Measurements from ENCODE around the gene RASA3. TPM values are rescaled to one million over a fixed set of nuclear protein-coding genes. Genes with fewer than 3 reads are reported as not detected.

RASA3 gene
- total and polyA plus RNA-seq, 2 of the 8 experiments (the other 6 are each of a cell fraction or from before 2014, with no cell fraction given), result 7.5 to 21.9 TPM

DNA sequence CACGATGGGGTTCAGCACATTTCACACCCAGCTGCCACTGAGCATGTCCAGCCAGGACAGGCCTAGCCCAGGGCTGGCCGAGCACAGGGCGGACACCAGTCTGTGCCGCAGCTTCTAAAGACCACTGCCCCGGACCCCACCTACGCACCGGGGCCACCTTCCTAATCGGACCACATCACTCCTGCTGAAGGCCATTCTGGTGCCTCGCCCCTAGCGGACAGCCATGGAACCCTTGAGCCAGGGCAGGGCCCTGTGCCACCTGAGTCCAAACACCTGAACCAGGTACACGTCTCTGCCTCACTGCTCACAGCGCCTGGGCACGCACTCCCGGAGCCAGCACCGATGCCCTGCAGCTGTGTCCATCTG lies 150.1 kb downstream of the RASA3 start (continued):
- TF ChIP-seq, protein P1, sequence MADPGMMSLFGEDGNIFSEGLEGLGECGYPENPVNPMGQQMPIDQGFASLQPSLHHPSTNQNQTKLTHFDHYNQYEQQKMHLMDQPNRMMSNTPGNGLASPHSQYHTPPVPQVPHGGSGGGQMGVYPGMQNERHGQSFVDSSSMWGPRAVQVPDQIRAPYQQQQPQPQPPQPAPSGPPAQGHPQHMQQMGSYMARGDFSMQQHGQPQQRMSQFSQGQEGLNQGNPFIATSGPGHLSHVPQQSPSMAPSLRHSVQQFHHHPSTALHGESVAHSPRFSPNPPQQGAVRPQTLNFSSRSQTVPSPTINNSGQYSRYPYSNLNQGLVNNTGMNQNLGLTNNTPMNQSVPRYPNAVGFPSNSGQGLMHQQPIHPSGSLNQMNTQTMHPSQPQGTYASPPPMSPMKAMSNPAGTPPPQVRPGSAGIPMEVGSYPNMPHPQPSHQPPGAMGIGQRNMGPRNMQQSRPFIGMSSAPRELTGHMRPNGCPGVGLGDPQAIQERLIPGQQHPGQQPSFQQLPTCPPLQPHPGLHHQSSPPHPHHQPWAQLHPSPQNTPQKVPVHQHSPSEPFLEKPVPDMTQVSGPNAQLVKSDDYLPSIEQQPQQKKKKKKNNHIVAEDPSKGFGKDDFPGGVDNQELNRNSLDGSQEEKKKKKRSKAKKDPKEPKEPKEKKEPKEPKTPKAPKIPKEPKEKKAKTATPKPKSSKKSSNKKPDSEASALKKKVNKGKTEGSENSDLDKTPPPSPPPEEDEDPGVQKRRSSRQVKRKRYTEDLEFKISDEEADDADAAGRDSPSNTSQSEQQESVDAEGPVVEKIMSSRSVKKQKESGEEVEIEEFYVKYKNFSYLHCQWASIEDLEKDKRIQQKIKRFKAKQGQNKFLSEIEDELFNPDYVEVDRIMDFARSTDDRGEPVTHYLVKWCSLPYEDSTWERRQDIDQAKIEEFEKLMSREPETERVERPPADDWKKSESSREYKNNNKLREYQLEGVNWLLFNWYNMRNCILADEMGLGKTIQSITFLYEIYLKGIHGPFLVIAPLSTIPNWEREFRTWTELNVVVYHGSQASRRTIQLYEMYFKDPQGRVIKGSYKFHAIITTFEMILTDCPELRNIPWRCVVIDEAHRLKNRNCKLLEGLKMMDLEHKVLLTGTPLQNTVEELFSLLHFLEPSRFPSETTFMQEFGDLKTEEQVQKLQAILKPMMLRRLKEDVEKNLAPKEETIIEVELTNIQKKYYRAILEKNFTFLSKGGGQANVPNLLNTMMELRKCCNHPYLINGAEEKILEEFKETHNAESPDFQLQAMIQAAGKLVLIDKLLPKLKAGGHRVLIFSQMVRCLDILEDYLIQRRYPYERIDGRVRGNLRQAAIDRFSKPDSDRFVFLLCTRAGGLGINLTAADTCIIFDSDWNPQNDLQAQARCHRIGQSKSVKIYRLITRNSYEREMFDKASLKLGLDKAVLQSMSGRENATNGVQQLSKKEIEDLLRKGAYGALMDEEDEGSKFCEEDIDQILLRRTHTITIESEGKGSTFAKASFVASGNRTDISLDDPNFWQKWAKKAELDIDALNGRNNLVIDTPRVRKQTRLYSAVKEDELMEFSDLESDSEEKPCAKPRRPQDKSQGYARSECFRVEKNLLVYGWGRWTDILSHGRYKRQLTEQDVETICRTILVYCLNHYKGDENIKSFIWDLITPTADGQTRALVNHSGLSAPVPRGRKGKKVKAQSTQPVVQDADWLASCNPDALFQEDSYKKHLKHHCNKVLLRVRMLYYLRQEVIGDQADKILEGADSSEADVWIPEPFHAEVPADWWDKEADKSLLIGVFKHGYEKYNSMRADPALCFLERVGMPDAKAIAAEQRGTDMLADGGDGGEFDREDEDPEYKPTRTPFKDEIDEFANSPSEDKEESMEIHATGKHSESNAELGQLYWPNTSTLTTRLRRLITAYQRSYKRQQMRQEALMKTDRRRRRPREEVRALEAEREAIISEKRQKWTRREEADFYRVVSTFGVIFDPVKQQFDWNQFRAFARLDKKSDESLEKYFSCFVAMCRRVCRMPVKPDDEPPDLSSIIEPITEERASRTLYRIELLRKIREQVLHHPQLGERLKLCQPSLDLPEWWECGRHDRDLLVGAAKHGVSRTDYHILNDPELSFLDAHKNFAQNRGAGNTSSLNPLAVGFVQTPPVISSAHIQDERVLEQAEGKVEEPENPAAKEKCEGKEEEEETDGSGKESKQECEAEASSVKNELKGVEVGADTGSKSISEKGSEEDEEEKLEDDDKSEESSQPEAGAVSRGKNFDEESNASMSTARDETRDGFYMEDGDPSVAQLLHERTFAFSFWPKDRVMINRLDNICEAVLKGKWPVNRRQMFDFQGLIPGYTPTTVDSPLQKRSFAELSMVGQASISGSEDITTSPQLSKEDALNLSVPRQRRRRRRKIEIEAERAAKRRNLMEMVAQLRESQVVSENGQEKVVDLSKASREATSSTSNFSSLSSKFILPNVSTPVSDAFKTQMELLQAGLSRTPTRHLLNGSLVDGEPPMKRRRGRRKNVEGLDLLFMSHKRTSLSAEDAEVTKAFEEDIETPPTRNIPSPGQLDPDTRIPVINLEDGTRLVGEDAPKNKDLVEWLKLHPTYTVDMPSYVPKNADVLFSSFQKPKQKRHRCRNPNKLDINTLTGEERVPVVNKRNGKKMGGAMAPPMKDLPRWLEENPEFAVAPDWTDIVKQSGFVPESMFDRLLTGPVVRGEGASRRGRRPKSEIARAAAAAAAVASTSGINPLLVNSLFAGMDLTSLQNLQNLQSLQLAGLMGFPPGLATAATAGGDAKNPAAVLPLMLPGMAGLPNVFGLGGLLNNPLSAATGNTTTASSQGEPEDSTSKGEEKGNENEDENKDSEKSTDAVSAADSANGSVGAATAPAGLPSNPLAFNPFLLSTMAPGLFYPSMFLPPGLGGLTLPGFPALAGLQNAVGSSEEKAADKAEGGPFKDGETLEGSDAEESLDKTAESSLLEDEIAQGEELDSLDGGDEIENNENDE (IDR thresholded peaks at IDR 0.05; ENCODE audit: insufficient replicate concordance, low read length), result no peak
- TF ChIP-seq, protein P2, sequence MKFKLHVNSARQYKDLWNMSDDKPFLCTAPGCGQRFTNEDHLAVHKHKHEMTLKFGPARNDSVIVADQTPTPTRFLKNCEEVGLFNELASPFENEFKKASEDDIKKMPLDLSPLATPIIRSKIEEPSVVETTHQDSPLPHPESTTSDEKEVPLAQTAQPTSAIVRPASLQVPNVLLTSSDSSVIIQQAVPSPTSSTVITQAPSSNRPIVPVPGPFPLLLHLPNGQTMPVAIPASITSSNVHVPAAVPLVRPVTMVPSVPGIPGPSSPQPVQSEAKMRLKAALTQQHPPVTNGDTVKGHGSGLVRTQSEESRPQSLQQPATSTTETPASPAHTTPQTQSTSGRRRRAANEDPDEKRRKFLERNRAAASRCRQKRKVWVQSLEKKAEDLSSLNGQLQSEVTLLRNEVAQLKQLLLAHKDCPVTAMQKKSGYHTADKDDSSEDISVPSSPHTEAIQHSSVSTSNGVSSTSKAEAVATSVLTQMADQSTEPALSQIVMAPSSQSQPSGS (IDR thresholded peaks at IDR 0.05; ENCODE audit: low read length), result no peak
- no peak for TF ChIP-seq TBP (IDR thresholded peaks at IDR 0.05; ENCODE audit: low read depth, low read length)
- no peak for TF ChIP-seq RNF2 (IDR thresholded peaks at IDR 0.05; ENCODE audit: borderline replicate concordance, low read depth, low read length, missing control alignments, poor library complexity, severe bottlenecking)
